GM21360 (cell line): ENCODE results near the gene MIEN1.
"Not testable (repeated sequence)": the region's sequence is repeated elsewhere in the genome, so short reads cannot be mapped to it uniquely, and the experiment has no call there.

Experiments
- ATAC-seq: cut with Tn5 transposase; IDR thresholded peaks from one replicate; pipeline ENCODE4 v1.9.1; 2021; ENCODE audit warnings: mild to moderate bottlenecking, moderate library complexity; ENCODE audit not compliant: unreplicated experiment

Gene MIEN1

DNA sequence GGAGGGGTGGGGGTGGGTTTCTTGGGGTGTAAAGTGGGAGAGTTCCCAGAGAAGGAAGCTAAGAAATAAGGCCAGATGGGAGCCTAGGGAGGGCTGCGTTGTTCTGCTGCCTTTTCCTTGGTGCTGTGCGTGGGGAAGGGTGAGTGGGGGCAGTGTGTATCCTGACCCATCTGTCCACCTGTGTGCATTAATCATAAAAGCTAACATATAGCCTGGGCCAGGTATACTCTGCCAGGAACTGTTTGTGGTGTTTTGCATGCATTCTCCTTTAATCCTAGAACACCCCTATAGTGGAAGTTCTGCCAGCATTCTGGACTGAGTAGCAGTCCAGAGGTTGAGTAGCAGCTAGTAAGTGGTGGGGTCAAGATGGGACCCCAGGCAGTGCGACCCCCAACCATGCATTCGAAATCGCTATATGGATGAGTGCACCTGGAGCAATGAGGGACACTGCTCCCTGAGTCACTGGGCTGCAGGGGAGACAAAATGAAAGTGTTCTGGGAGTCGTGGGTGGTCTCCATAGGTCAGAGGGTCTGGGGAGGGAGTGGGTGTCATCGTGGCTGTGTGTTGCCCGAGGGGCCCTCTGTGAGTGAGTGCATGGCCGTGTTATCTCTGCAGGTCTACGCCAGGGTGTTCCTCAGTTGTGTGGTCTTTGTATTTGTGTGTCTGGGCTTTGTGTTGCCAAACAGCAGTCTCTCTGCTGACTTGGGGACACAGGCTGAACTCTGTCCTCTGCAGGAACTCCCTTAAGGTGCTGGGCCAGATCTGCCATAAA lies 29.1 kb downstream of the MIEN1 start:
- no peak for ATAC-seq

GRCh38 chr17:39700148-39700987 lies 30.0 kb downstream of the MIEN1 start:
- ATAC-seq = no peak

- ATAC-seq = no peak
These were observed 30.5 kb downstream of the MIEN1 start, which contains the start of gene ERBB2 for GRCh38 chr17:39699818-39700147. TSS of gene ERBB2 (plus strand) at chr17:39700064. CDS start at chr17:39700239, 175 bp downstream.

- ATAC-seq = not testable (repeated sequence)
These were observed 31.0 kb downstream of the MIEN1 start for GRCh38 chr17:39699157-39699817.

GRCh38 chr17:39697961-39698360 lies 32.4 kb downstream of the MIEN1 start:
- ATAC-seq = no peak

DNA sequence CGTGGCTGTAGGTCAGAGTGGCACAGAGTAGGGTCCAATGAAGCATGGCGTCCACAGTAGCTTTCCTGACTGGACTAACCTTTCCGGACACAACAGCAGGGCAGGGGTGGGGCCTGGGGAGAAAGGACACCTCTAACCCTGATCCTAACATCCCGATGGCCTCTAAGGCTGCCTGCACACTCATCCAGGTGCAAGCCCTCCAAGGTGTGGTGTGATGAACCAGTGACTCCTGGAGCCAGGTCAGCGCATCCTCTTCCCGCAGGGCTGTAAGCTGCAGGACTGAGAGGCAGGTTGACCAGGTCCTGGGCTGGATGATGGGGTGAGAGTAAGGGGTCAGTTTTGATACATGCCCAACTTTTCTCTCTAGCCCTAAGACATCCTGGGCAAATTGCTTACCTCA lies 33.6 kb downstream of the MIEN1 start:
- no peak for ATAC-seq

DNA sequence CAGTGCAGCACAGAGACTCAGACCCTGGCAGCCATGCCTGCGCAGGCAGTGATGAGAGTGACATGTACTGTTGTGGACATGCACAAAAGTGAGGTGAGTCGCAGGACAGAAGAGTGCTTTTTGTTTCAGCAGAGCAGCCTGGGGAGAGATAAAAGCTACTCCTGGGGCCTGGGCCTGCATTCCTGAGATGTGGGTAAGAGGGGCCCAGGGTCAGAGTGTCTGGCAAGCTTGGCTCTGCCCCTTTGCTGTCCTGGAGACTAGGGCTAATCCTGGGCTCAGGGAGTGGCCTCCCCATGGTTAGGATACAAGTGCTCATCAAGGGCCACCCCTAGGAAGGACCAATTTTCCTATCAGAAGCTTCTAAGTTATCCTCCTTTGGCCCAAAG lies 35.2 kb downstream of the MIEN1 start:
- no peak for ATAC-seq

DNA sequence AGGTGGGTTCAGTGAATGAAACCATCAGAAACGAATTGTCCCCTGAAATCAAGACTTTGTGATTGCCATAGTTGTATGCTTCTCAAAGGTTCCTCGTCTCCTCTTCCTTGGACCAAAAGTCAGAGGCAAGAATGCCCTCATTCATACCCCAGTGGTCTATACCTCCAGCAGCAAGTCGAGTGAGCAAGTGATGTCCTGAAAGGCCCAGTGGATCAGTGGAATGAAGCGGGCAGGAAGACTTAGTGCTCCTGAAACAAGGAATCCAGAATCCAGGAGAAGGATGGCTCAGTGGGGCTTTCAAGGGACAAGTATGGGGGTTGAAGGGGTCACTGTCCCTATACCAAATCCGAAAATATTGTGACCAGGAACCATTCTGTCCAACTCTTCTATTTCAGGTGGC lies 35.7 kb downstream of the MIEN1 start:
- ATAC-seq = no peak

DNA sequence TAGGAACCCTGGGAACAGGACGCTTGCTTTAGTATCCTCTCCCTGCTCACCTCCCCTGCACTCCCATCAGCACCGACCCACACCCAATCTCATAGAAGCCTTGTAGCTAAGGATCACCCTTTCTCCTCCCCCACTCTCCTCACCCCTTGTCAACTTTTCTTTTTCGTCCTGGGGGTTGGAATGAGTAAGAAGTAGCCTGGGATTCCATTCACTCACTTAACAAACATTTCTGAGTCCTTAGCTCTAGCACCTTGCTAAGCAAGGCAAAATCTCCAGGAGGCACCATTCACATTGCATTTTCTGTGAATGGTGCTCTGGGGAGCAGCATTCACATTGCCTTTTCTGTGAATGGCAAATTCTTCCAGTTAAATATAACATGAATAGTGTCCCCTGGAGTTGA lies 41.4 kb downstream of the MIEN1 start:
- no peak for ATAC-seq

- ATAC-seq = no peak
These were observed 41.9 kb downstream of the MIEN1 start for GRCh38 chr17:39688475-39688835.

- peak; percentile 79 for ATAC-seq
These were observed 42.5 kb downstream of the MIEN1 start, which contains the start of gene PGAP3 for GRCh38 chr17:39687546-39688474. TSS of gene PGAP3 (minus strand) at chr17:39688057. CDS start at chr17:39688014, 43 bp downstream.

GRCh38 chr17:39687101-39687545 lies 43.2 kb downstream of the MIEN1 start:
- no peak for ATAC-seq

GRCh38 chr17:39684369-39685192 lies 45.8 kb downstream of the MIEN1 start:
- no peak for ATAC-seq

DNA sequence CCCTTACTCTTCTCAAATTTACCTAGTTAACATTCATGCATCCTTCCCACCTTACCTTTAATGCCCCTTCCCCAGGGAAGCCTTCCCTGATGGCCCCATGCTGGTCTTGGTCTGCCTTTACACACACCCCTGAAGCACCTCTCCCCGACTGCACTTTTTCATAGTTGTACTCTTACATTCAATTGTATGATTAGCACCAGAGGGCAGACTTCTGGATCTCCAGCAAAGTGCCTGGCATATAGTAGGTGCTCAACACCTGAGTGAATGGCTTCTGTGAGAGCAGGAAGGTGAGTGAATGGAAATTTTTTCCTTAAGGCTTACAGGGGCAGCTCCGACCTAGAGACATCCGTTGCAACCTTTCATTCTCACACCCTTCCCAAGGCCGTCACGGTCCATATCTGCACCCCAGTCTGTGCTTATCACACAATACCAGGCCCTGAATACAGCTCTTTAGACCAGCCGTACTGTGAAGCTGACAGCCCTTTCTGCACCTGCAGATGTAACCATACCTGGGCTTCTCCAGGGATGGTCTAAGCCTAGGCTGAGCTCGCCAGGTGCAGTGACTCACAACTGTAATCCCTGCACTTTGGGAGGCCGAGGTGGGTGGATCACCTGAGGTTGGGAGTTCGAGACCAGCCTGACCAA lies 46.9 kb downstream of the MIEN1 start:
- no peak for ATAC-seq

- ATAC-seq = no peak
These were observed 50.7 kb downstream of the MIEN1 start for GRCh38 chr17:39679521-39680192.
